GM13977 (cell line): Measurements from ENCODE around the gene CBX2.

Experiments
- DNase-seq: peaks from one replicate; pipeline ENCODE4 v3.0.0; 2012; ENCODE audit warnings: low spot score
- in situ Hi-C: fragments of 300-500 bp; cut with MboI; formaldehyde crosslinking; loops from one replicate; pipeline ENCODE4 v1.12.0; 2022; ENCODE audit warnings: low sequenced_read_pairs, low pct_unique_long_range_greater_than_20kb, mixed read lengths, inconsistent platforms; ENCODE audit not compliant: unreplicated experiment
- TF ChIP-seq, protein P1 (sequence below): IDR thresholded peaks from 2 replicates; pipeline ENCODE4 v1.5.1; 2012; ENCODE audit warnings: mild to moderate bottlenecking, control low read depth; ENCODE audit not compliant: insufficient read depth; ENCODE audit errors: extremely low read depth, missing control alignments

Gene CBX2

DNA sequence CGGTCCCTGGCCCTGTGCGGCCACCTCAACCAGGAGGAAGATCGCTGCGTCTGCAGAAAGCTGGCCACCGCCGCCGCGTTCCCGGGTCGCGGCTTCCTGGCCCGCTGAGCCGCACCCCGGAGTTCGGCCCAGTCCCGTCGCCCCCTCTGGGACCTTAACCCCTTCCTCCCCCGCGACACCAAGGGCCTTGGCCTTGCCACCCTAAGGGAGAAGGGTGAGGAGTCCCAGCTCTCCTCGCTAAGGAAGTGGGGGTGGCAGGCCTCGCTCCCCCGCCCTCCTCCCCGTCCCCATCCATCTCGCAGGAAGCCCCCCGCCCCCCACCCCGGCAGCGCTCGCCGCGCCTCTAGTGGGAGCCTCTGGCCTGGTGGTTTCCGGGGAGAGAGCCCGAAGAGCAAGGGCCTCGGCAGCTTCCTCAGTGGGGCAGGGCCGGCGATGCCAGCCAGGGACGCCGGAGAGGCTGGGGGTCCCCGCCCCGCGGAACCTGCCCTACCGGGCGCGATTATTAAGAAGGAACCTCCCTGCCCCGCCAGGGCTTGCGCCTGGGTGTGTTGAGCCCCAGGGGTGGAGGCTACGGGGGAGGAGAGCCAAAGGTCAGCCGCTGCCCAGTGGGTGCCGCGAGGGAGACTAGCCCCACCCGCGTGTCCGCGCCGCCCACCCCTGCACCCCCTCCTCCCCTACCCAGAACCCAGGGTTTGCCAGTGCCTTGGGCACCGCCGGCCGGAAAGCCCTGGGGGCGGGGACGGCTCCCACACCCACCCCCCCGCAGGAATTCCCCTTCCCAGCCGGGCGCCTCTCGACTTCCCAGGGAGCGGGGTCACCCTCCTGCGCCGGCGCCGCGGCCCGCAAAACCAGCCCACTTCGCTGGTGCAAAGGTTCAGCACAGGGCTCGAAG is 54.5 kb downstream of the CBX2 start:
- TF ChIP-seq, protein P1, sequence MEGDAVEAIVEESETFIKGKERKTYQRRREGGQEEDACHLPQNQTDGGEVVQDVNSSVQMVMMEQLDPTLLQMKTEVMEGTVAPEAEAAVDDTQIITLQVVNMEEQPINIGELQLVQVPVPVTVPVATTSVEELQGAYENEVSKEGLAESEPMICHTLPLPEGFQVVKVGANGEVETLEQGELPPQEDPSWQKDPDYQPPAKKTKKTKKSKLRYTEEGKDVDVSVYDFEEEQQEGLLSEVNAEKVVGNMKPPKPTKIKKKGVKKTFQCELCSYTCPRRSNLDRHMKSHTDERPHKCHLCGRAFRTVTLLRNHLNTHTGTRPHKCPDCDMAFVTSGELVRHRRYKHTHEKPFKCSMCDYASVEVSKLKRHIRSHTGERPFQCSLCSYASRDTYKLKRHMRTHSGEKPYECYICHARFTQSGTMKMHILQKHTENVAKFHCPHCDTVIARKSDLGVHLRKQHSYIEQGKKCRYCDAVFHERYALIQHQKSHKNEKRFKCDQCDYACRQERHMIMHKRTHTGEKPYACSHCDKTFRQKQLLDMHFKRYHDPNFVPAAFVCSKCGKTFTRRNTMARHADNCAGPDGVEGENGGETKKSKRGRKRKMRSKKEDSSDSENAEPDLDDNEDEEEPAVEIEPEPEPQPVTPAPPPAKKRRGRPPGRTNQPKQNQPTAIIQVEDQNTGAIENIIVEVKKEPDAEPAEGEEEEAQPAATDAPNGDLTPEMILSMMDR = no peak
- in situ Hi-C loops = no loop called here
- no peak for DNase-seq

DNA sequence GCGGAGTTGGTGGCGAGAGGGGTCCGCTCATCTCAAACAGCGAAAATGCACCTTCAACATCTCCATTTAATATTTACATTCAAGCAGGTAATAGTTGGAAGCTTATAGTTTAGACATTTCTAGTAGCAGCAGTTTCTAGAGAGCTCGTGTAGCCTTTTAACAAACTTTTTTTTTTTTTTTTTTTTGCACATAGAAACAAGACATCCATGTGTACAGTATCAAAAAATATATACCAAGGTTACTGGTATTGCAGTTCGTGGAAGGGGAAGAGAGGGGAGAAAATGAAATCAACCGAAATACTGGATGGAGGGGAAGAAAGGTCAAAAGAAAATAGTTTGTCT is 55.1 kb downstream of the CBX2 start:
- no peak for DNase-seq
- in situ Hi-C loops = no loop called here
- TF ChIP-seq, protein P1 = no peak

DNA sequence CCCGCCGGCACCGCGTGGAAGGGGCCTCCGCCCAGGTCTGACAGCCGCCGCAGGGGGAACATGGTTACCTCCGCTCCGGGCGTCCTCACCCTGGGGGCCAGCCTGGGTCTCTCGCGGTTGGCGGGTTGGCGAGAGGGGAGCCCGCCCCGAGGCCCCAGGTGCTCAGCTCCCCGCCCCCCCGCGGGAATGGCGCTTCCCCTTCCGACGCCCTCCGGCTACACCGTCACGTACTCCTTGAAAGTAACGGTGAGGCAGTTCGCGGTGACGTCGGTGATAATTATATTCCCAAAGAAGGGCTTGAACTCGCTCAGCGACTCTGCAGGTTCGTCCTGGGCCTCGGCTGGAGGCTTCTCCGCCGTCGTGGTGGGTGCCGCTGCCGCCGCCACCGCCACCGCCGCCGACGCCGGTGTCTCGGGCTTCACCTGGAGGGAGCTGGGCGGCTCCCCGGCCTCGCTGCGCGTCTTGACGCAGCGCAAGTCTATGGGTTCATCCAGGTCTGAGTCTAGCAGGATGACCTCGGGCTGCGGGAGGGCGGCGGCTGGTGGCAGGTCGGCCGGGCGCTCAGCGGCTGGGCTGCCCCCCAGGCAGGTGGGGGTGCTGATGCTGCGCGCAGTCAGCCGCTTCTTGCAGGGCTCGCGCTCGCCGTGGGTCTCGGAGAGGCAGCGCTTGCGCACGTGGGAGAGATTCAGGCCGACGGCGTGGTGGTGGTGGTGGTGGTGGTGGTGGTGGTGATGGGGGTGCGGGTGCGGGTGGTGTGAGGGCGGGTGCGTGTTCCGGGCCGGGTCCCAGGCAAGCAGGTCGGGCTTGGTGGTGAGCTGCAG is 56.0 kb downstream of the CBX2 start:
- no peak for DNase-seq
- TF ChIP-seq, protein P1 = no peak
- in situ Hi-C loops = no loop called here

DNA sequence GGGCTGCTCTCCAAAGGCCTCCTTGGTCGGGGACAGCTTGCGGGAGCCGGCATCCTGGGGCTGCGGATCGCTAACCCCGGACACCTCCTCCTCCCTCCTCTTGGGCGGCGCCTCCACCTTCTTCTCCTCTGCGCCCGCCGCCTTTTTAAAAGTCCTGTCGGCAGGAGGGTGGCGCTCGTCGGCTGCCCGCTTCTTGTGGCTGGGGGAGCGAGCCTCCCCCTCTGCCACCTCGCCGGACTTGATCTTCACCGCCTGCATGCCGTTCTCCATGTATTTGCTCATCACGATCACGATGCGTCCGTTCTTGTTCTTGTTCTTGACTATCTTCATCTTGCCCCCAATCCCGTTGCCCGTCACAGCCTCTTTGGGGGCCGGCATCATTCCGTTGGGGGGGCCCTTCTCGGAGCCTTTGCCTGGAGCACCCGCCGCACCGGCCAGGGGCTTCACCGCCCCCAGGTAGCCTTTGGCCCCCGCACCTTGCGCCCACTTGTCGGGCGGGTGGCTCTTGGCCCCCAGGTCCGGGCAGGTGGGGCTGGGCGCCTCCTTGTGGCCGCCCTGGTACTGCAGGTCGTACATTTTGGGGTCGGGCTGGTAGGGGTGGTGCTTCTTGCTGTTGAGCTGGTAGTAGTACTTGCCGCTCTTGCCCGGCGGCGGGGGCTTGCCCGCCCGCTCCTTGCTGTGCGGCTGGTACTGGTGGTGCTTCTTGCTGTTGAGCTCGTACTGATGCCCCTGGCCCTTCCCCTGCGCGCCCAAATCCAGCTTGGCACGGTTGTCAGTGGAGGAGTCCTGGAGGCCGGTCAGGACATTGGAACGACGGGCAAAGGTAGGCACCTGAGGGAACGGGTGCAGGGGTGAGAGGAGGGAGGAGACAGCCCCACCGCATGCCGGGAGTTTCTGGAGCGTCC is 56.9 kb downstream of the CBX2 start:
- no peak for DNase-seq
- TF ChIP-seq, protein P1 = peak; percentile 66
- in situ Hi-C loops = no loop called here

DNA sequence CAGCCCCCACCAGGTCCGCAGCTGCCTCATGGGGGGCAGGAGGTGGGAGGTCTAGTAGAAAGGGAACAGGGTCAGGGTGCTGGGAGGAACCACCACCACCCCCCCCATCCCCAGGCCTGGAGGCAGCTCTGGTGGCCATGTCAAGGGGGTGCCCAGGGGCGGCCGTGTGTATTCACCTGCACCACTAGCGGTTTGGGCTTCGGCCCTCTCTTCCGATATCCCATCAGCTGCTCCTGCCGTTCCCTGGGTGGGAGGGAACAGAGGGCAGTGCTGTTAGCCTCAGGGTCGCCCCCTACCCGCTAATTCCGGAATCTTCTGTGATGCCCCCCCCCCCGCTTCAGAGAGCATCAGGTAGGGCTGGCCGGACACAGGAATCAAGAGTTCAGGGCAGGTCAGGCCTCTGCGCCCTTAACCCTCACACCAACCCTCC is 57.5 kb downstream of the CBX2 start:
- DNase-seq = no peak
- in situ Hi-C loops = no loop called here
- TF ChIP-seq, protein P1 = no peak

DNA sequence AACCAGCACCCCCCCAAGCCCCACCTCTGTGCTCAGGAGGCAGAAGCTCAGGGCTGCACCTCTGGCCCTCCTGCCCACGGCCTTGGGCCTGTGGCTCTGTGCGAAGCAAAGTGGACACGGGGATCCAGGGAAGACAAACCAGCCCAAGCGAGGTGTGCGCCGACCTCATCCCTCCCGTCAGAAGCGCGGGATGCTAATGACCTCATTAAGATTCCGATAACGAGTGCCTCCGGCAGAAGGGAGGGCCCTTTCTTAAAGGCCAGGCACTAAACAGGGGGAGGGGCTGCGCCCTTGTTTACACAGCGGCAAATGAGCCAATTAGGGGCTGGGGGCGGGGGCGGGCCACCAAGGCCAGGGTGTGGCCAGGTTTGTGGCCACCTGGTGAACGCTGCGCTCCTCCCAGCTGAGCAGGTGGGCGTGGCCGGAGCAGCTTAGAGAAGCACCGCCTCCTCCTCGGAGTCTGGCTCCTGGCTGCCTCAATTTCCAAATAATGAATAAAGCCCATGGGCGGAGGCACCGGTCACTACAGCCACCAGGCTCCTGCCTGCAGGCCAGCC is 58.1 kb downstream of the CBX2 start:
- TF ChIP-seq, protein P1 = no peak
- no peak for DNase-seq
- in situ Hi-C loops = no loop called here
